NCI-H69 (cell line): Measurements from ENCODE around the gene NSMCE1.

Experiments used
- DNase-seq: peaks from one replicate; lab custom pipeline; 2025; lab: John Stamatoyannopoulos, UW

NSMCE1 gene

DNA sequence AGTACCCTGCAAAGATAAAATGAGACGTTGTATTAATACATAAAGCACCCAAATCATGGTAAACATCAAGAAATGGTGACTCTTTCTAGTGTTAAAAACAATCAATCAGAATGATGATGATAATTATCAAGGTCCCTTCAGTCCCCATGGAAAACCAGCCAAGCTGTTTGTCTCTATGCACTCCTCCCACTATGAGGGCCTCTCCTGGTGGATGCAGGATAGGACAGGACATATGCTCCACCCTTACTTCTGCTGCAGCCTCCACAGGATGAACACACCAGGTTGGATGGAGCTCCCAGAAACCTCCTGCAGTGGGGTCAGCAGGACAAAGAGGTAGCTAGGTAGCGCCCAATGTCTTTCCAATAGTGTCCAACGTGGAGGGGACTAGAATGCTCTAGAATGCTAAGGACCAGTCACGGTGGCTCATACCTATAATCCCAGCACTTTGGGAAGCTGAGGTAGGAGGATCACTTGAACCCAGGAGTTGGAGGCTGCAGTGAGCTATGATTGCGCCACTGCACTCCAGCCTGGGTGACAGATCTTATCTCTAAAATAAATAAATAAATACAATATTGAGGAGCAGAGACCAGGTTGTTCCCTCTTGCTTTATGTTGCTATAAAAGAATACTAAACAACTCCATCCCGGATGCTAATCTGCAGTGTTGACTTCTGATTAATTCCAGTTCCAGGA, 75.1 kb downstream of the NSMCE1 start:
- no peak for DNase-seq

DNA sequence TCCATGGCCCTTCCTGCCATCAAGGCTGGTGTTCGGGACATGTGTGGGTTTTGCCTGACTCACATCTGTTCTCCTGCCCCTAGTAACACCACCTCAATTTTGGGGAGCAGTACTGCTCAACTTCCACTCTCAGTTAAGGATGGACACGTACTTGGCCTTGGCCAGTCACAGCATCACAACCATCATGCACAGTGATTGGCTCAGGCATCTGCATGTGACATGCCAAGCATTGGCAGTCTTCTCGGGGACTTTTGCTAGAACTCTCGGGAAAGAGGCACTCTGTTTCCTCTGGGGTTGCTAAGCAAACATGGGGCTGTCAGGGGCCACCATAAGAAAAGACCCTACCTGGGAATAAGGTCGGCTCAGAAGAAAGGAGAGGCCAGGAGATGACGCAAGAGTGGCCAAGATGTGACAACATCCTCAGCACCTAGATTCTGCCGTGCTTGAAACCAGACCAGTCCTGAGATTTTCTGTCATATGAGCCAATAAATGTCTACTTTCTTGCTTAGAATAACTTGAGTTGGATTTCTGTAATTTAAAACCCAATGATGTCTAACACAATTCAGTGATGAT, 77.1 kb downstream of the NSMCE1 start:
- no peak for DNase-seq

DNA sequence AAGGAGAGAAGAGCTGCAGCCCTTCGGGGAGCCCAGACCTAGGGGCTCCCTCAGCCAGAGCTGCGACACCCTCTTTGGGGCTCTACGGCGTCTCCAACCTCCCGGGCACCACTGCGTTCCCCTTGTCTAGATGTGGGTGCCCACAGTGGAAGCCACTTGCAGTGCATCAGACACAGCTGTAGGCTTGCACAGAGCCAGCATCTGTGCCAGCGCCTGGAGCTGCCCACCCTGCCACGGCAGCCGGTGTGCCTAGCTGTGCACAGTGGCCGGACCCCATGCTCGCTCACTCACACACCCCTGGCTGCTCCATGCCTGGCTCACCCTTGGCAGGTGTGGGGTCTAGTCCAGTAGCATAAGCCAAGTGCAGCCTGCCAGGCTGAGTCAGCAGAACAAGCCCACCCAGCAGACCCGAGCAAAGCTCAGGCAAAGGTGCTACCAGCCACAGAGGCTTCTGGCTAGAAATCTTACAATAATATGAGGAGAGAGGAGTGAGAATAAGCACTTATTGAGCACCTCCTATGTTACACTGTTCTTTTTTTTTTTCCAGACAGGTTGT, 78.2 kb downstream of the NSMCE1 start:
- no peak for DNase-seq

DNA sequence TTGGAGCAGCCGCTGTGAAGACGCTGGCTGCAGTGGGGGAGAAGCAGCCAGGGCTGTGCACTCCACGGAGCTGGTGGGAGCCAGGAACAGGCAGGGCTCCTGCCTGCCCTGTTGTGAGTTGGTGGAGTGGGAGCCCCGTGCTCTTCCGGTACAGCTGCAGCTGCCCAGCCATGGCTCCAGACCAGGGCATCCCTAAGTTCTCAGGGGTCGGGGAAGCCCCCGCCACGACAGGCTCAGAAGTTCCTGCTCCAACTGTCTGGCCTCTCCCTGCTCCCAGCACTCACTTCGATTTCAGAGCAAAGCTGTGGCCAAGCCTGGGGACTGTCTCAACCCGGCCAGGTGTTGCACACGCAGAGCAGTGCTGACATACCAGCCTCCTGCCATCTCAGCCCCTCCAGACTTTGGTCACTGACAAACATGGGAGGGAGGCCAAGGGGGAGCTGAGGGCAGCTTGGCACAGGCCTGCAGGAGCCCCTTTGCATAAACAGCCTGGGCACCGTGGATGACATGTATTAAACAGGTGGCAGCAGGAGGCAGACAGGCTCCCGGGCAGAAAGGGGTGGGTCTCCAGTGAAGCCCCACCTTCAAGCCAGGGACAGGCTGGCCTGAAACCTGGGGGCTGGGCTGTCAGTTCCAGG, 79.1 kb downstream of the NSMCE1 start:
- DNase-seq = peak; percentile 68

DNA sequence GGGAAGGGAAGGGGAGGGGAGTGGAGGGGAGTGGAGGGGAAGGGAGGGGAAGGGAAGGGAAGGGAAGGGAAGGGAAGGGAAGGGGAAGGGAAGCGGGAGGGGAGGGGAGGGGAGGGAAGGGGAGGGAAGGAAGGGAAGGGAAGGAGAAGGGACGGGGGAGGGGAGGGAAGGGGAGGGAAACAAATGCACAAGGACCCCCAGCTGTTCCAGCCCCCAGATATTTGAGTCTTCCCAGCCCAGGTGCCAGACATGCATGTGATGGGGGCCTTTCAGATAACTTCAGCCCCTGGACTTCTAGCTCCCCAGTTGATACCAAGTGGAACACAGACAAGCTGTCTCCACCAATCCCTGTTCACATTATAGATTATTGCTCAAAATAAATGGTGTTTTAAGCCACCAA, 79.9 kb downstream of the NSMCE1 start:
- no peak for DNase-seq

DNA sequence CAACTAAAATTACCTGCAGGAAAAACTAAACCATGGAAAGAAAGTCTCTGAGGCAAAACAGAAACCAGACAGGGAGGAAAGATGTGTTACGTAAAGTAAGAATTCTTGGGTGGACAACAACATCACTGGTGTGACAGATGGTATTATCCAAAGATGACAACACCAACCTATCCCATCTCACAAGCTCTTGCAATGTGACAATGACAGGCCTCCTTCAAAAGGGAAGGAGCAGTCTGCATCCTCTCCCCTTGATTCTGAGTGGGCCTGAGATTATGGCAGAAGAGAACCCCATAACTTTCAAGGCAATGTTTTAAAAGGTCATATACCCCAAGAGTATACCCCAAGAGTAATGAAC, 82.8 kb downstream of the NSMCE1 start:
- no peak for DNase-seq

DNA sequence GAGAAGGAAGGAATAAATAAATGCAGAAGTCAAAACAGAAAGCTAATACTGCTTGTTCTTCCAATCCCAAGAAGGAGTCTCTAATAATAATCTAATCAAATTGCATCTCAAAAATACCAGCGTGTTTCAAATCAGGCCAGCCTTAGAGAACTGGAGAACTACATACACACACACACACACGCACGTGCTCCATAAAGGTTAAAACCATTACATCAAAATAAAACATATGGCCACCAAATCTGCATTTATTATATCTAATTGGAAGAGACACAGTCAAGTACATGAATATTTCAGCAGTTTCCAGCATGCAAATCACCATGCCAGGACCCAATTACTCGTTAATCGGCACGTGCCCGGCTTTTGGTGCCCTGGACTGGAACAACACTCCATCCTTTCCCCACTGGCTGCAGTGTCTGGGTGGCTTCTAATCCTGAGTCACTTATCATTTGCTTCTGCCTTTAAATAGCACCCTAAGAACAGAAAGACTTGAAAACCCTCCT, 85.6 kb downstream of the NSMCE1 start:
- no peak for DNase-seq

DNA sequence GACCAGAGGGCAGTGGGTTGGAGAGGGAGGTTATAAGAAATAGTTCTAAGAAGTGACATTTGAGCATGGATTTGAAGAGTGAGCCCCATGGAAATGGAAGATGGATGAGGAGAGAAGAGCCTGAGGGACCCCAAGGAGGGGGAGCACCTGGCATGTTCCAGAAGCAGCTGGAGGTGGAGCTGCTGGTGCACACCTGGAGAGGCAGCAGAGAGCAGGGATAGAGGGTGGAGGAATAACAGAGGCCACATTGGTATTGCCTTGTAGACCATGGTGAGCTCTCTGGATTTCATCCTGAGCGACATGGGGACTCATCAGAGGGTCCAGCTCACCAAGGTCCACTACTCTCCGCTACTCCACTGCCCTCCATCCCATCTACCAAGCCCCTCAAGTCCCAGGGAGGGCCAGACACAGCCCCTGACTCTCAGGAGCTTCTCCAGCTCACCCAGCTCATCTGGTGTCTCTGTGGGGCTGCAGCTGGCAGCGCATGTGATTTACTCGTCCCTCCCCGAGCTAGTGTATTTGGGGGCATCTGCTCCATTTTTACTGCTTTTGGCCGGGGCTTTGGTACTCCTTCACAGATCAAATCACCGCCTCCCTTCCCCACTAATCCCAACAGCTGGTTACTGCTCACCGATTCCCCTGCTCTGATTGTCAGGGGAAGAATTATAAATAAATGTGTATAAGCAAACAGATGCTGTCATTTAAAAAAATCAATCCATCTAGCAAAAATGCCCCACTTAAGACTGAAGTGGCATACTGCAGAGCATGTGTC, 87.4 kb downstream of the NSMCE1 start:
- DNase-seq = peak; percentile 45

DNA sequence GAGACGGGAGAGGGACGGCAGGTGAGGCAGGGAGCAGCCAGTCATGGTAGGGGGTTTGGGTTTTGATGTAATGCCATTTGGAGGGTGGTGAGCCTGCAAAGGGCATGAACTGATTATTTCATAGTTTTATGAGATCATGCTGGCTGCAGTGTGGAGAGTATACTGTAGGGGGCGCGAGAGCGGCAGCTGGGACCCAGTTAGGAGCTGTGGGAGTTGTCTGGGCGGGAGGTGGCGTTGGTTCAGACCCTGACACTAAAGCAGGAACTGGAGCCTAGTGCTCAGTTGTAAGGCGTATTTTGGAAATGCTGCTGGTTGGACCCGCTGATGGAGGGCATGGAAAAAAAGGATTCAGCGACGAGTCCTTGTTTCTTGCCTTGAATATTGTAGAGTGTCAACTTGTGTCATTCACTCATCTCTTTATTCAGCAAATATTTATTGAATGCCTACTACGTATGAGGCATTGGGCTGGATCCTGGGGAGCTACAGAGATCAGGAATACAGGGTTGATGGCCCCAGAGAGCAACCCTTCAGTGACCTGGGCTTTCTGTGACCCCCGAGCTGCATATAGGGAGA, 89.0 kb downstream of the NSMCE1 start:
- DNase-seq = peak; percentile 64

DNA sequence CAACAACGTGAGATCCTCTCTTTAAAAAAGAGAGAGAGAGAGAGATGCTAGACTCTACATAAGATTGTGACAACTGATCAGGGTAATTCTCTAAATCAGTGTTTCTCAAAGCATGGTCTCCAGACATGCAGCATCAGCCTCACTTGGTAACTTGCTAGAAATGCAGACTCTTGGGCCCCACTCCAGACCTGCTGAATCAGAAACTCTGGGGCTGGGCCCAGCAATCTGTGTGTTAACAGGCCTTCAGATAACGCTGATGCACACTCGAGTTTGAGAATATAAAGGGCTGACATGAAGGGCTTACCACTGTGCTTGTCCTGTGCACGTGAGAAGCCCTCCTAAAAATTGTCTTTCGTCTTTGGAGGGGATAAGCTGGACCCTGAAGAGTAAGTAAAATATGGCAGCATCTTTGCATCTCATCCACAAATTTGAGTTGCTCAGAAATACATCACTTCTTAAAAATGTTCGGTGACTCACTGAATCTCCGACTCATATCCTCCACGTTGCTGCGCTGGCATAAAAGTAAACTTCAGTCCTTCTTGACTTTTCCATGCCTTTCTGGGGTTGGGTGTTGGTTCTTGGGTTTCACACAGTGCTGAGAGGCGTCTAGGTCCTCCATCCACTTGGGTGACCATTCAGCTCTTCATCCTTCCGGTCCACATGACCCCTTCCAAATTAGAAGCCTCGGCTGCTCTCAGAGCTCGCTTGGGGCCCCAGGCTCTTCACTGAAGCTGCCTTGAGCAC, 91.4 kb downstream of the NSMCE1 start:
- no peak for DNase-seq

DNA sequence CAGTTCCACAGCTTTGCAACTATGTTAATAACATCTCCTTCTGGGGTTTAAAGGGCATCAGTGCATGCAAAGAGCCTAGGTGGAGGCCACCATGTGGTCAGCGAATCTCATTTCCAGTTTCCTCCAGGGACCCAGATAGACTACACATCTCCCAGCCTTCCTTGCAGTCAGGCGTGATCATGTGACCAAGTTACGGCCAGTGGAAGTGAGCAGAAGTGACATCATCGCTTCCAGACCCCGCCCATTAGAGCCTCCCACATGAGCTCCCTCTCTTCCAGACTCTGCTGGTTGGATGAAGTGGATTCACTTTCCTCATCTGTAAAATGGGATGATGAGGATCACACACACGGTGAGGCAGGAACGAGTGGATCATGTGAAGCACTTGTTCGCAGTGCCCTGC, 92.7 kb downstream of the NSMCE1 start:
- DNase-seq = no peak
